ENCODE data around the gene EXOC3. TPM values are rescaled to one million over a fixed set of nuclear protein-coding genes. Genes with fewer than 3 reads are reported as not detected.

EXOC3 gene
- total RNA-seq, 2 experiments from 2014 or later, result 31.0 to 58.2 TPM

DNA sequence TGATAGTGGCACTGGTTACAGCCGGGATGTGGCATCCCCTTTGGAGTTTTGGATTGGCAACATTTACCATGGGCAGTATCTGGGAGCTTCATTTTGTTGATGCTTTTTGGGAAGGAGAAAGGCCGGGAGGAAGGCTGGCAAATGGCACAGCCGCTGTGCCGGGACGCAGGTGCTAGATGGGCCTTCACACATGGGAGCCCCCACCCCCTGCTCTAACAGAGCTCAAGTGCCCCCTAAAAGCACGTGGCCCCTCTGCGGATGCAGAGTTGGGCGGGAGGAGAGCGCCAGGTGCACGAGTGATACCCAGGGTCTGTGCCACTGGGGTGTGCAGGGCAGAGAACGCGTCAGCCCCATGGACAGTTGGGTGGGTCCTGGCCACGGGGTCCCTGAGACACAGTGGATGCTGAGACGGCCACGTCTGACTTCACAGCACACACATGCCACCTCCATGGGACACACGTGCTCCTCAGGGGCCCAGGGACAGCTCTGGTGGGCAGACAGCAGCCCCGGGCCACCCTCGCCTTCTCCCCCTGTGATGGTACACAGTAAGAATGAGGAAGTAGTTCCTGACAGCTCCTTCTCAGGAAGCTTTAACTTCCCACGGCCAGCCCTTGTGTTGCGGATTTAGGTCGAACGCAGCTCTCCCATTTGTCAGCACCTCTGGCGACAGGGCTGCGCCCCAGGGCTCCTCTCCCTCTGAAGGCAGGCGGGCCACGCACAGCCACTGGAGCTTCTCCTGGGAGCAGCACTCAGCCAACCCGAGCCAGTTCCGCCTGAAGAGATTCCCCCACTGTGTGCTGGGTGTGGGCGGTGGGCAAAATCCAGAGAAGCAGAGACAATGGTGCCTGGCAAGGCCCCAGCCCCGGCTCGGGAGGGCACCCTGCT is 70.5 kb downstream of the EXOC3 start:
- Histone ChIP-seq H3K27ac (ENCODE audit: low read depth, low read length, poor library complexity, severe bottlenecking) (no peak overlapping the region), H3K4me2 (ENCODE audit: low read length) (no peak overlapping the region), H2AFZ (ENCODE audit: low read length) (no peak overlapping the region), H3K9me3 (ENCODE audit: low read length) (no peaks in the 10 kb centered on the region), H3K4me3 (ENCODE audit: low read depth, low read length, poor library complexity, severe bottlenecking) (no peak overlapping the region), H3K36me3 (ENCODE audit: insufficient read depth, low read length) (no peaks in the 10 kb centered on the region), H3K79me2 (ENCODE audit: insufficient read depth, low read depth, low read length) (no peaks in the 10 kb centered on the region), H3K4me1 (ENCODE audit: insufficient read depth, low read length, poor library complexity, severe bottlenecking) (no peaks in the 10 kb centered on the region), H3K9me2 (ENCODE audit: insufficient read depth, low read length) (no peaks in the 10 kb centered on the region), H4K20me1 (ENCODE audit: insufficient read depth, low read length) (no peaks in the 10 kb centered on the region)
- ChIA-PET CTCF (ENCODE audit: unreplicated experiment) (no interaction called here), POLR2A (no interaction called here)
- intact Hi-C loops (cut with micrococcal nuclease; ENCODE audit: unreplicated experiment), result no loop called here
- TF ChIP-seq CTCF (conservative IDR thresholded peaks at IDR 0.05; ENCODE audit: low read length) (no peak), EZH2phosphoT487 (IDR thresholded peaks at IDR 0.05; ENCODE audit: borderline replicate concordance, low read depth, low read length) (no peak)
- BruUV-seq (replicated peaks), result no TSS peak
- no peak for DNase-seq (ENCODE audit: low spot score)

DNA sequence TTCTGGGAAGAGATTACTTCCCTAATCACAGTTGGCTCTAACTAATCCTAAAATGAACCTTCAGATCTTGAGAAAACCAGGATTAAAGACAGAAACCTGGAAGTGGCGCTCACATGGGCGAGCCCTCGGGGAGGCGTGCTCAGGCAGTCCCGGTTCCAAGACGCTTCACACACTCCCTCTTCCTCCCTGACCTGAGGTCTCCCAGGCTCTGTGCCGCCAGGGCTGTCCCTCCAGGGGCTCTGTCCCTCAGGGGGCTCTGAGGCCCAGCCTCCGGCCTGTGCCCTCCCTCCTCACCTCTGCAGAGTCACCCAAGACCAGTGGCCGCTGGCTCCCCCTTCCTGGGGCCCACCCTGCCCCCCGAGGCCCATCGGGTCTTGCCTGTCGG is 71.1 kb downstream of the EXOC3 start:
- Histone ChIP-seq H3K9me2 (ENCODE audit: insufficient read depth, low read length) (no peaks in the 10 kb centered on the region), H4K20me1 (ENCODE audit: insufficient read depth, low read length) (no peaks in the 10 kb centered on the region), H3K27ac (ENCODE audit: low read depth, low read length, poor library complexity, severe bottlenecking) (no peak overlapping the region), H3K9me3 (ENCODE audit: low read length) (no peaks in the 10 kb centered on the region), H3K36me3 (ENCODE audit: insufficient read depth, low read length) (no peaks in the 10 kb centered on the region), H3K4me1 (ENCODE audit: insufficient read depth, low read length, poor library complexity, severe bottlenecking) (no peaks in the 10 kb centered on the region), H3K4me3 (ENCODE audit: low read depth, low read length, poor library complexity, severe bottlenecking) (no peak overlapping the region), H2AFZ (ENCODE audit: low read length) (no peak overlapping the region), H3K4me2 (ENCODE audit: low read length) (no peak overlapping the region), H3K79me2 (ENCODE audit: insufficient read depth, low read depth, low read length) (no peaks in the 10 kb centered on the region)
- no peak for DNase-seq (ENCODE audit: low spot score)
- POLR2A ChIA-PET, result no interaction called here
- intact Hi-C loops (cut with micrococcal nuclease; ENCODE audit: unreplicated experiment), result no loop called here
- CTCF ChIA-PET (ENCODE audit: unreplicated experiment), result no interaction called here
- no peak for TF ChIP-seq CTCF (conservative IDR thresholded peaks at IDR 0.05; ENCODE audit: low read length)
- TF ChIP-seq EZH2phosphoT487 (IDR thresholded peaks at IDR 0.05; ENCODE audit: borderline replicate concordance, low read depth, low read length), result no peak
- BruUV-seq (replicated peaks), result no TSS peak

- Histone ChIP-seq H3K9me3 (ENCODE audit: low read length) (no peaks in the 10 kb centered on the region), H2AFZ (ENCODE audit: low read length) (no peak overlapping the region), H3K4me3 (ENCODE audit: low read depth, low read length, poor library complexity, severe bottlenecking) (no peak overlapping the region), H3K36me3 (ENCODE audit: insufficient read depth, low read length) (no peaks in the 10 kb centered on the region), H3K9me2 (ENCODE audit: insufficient read depth, low read length) (no peaks in the 10 kb centered on the region), H3K4me1 (ENCODE audit: insufficient read depth, low read length, poor library complexity, severe bottlenecking) (no peaks in the 10 kb centered on the region), H3K79me2 (ENCODE audit: insufficient read depth, low read depth, low read length) (no peaks in the 10 kb centered on the region), H4K20me1 (ENCODE audit: insufficient read depth, low read length) (no peaks in the 10 kb centered on the region), H3K27ac (ENCODE audit: low read depth, low read length, poor library complexity, severe bottlenecking) (no peak overlapping the region), H3K4me2 (ENCODE audit: low read length) (no peak overlapping the region)
- intact Hi-C loops (cut with micrococcal nuclease; ENCODE audit: unreplicated experiment), result no loop called here
- CTCF ChIA-PET (ENCODE audit: unreplicated experiment), result no interaction called here
- POLR2A ChIA-PET, result interaction anchor here (0.9 kb wide), 1 partner anchor 232 kb away, joined by 3 read pairs; no protein-coding TSS in a partner anchor
- BruUV-seq (replicated peaks), result no TSS peak
- DNase-seq (ENCODE audit: low spot score), result no peak
- TF ChIP-seq EZH2phosphoT487 (IDR thresholded peaks at IDR 0.05; ENCODE audit: borderline replicate concordance, low read depth, low read length) (no peak), CTCF (conservative IDR thresholded peaks at IDR 0.05; ENCODE audit: low read length) (no peak)
Observed at GRCh38 chr5:514673-515072, 71.7 kb downstream of the EXOC3 start.

Data from OCI-LY7 (cell line).